ENCODE results near the gene MDFI.

Gene MDFI

DNA sequence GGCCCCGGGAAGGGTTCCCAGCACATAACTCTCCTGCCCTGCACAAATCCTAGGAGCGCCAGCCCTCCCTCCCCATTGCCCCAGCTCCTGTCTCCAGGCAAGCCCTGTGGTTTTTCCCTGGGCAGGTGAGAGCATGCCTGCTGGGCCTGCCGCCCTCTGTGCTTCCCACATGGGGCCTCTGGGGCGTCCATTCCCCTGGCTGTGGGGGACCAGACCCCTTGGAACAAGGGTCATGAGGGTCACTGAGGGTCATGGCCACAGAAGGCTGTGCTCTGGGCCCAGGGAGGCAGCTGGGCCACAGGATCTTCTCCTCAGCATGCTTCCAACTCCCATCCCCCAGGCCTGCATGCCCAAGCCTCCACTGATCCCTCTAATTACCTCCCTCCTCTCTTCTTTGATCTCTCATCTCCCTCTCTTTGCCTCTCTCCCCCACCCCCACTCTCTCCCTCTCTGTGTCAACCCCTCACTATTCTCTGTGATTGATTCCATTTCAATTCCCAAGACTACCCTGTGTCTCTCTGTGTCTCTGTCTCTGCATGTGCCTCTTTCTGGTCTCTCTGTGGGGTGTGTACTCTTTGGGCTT lies 6.1 kb downstream of the MDFI start:
- no peaks in the 10 kb centered on the region for H3K27me3 ChIP-seq (ENCODE audit: insufficient read depth, insufficient read length)

DNA sequence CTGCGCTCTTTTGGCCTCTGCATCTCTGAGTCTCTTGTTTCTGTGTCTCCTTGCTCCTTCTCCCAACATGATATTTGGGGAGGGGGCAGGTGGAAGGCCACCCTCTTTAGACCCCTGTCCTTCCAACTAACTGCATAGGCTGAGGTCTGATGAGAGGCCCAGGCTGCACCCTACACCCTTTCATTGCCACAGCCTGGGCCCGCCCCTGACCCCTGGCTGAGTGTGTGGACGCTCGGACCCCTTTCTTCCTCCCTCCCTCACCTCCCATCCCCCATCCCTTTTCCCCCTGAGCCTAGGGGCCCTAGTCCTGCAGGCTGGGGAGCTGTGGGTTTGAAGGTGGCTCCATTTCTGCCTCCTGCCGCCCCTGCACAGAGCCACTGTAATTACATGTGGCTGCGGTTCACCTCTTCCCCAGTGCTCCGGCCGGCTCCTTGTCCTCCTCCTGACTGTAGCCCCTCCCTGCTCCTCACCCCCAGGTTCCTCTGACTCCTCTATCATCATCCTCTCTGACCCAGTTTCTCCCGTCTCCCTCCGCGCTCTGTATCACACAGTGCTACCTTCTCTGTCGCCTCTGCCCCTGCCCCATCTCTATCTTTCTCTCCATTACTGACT lies 6.8 kb downstream of the MDFI start:
- Histone ChIP-seq H3K9ac (ENCODE audit: insufficient read length, low read depth) (peak overlapping the region; percentile 36), H3K4me1 (ENCODE audit: insufficient read depth, insufficient read length) (peaks cover 28% of the 10 kb centered on the region), H3K36me3 (ENCODE audit: insufficient read depth, insufficient read length, low read length) (peaks cover 62% of the 10 kb centered on the region), H3K9me3 (ENCODE audit: insufficient read depth, low read length) (no peaks in the 10 kb centered on the region), H3K27me3 (ENCODE audit: insufficient read depth, insufficient read length) (no peaks in the 10 kb centered on the region), H3K4me3 (ENCODE audit: insufficient read length, low read depth) (no peak overlapping the region)
- DNase-seq (ENCODE audit: low read depth, low spot score), result no peak
- no peak for TF ChIP-seq ZNF274 (IDR thresholded peaks at IDR 0.05; ENCODE audit: low read depth, low read length)
- no peak for TF ChIP-seq SUZ12 (IDR thresholded peaks at IDR 0.05; ENCODE audit: extremely low read depth, insufficient read depth, insufficient read length)
- no peak for TF ChIP-seq YY1 (IDR thresholded peaks at IDR 0.05; ENCODE audit: insufficient read depth, insufficient read length)

More for the DNA sequence above, 6.1 kb downstream of the MDFI start:
- Histone ChIP-seq H3K36me3 (ENCODE audit: insufficient read depth, insufficient read length, low read length) (peaks cover 55% of the 10 kb centered on the region), H3K4me3 (ENCODE audit: insufficient read length, low read depth) (no peak overlapping the region), H3K9me3 (ENCODE audit: insufficient read depth, low read length) (no peaks in the 10 kb centered on the region), H3K4me1 (ENCODE audit: insufficient read depth, insufficient read length) (peaks cover 30% of the 10 kb centered on the region), H3K9ac (ENCODE audit: insufficient read length, low read depth) (peak overlapping the region; percentile 17)
- no peak for TF ChIP-seq SUZ12 (IDR thresholded peaks at IDR 0.05; ENCODE audit: extremely low read depth, insufficient read depth, insufficient read length)
- no peak for TF ChIP-seq YY1 (IDR thresholded peaks at IDR 0.05; ENCODE audit: insufficient read depth, insufficient read length)
- DNase-seq (ENCODE audit: low read depth, low spot score), result no peak

DNA sequence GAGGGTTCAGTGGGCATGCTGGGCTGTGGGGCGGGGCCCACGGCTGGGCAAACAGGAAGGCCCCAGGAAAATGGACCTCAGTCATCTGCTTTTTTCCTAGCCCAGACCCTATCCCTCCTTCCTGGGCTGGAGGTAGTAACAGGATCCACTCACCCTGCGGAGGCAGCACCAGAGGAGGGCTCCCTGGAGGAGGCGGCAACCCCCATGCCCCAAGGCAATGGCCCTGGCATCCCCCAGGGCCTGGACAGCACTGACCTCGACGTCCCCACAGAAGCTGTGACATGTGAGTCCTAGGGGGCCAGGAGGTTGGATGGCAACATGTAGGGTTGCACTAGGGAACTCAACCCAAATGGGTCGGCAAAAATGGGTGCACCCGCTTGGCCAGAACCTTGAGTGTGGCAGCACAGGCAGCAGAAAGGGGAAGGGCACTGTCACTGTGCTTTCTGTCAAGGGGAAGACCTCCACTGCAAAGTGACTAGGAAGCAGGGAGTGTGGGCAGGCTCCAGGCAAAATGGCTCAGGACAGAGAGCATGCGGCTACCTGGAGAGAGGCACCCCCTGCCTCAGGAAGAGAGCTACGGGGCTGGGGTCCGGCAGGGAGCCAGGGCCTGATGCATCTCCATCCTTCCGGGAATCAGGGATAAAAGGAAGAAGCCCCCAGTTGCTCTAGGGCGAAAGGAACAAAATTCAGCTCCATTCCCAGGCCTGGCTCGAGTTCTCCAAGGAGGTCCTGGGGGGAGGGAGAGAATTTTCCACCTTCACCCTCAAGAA lies 7.9 kb downstream of the MDFI start:
- peaks cover 62% of the 10 kb centered on the region for H3K36me3 ChIP-seq (ENCODE audit: insufficient read depth, insufficient read length, low read length)
- peaks cover 28% of the 10 kb centered on the region for H3K4me1 ChIP-seq (ENCODE audit: insufficient read depth, insufficient read length)
- H3K27me3 ChIP-seq (ENCODE audit: insufficient read depth, insufficient read length), result no peaks in the 10 kb centered on the region
- DNase-seq (ENCODE audit: low read depth, low spot score), result no peak
- H3K4me3 ChIP-seq (ENCODE audit: insufficient read length, low read depth), result no peak overlapping the region
- H3K9ac ChIP-seq (ENCODE audit: insufficient read length, low read depth), result no peak overlapping the region
- TF ChIP-seq SUZ12 (IDR thresholded peaks at IDR 0.05; ENCODE audit: extremely low read depth, insufficient read depth, insufficient read length) (no peak), ZNF274 (IDR thresholded peaks at IDR 0.05; ENCODE audit: low read depth, low read length) (no peak), YY1 (IDR thresholded peaks at IDR 0.05; ENCODE audit: insufficient read depth, insufficient read length) (no peak)
- no peaks in the 10 kb centered on the region for H3K9me3 ChIP-seq (ENCODE audit: insufficient read depth, low read length)

DNA sequence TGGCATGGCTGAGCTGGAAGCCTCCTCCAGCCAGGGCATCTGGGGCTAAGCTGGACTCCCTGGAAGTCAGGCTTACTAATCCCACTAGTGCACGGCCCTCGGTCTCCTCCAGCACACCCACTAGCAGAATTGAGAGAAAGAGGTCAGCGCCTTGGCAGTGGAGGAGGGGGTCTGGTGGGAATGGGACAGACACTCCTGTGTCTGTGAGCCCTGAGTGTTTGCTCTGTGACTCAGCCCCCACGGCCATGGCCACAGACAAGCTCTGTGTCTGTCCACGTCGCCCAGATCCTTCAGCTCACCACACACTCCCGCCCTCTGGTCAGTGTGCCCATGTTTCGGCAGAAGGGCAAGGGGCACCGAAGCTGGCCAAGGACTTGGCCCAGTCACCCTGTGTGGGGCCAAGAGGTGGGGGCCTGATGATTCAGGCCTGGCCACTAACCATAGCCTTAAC lies 8.8 kb downstream of the MDFI start:
- Histone ChIP-seq H3K9ac (ENCODE audit: insufficient read length, low read depth) (peak overlapping the region; percentile 64), H3K27me3 (ENCODE audit: insufficient read depth, insufficient read length) (no peaks in the 10 kb centered on the region), H3K9me3 (ENCODE audit: insufficient read depth, low read length) (no peaks in the 10 kb centered on the region), H3K4me3 (ENCODE audit: insufficient read length, low read depth) (no peak overlapping the region), H3K36me3 (ENCODE audit: insufficient read depth, insufficient read length, low read length) (peaks cover 61% of the 10 kb centered on the region), H3K4me1 (ENCODE audit: insufficient read depth, insufficient read length) (peaks cover 27% of the 10 kb centered on the region)
- TF ChIP-seq ZNF274 (IDR thresholded peaks at IDR 0.05; ENCODE audit: low read depth, low read length) (no peak), YY1 (IDR thresholded peaks at IDR 0.05; ENCODE audit: insufficient read depth, insufficient read length) (no peak), SUZ12 (IDR thresholded peaks at IDR 0.05; ENCODE audit: extremely low read depth, insufficient read depth, insufficient read length) (no peak)
- DNase-seq (ENCODE audit: low read depth, low spot score), result no peak

DNA sequence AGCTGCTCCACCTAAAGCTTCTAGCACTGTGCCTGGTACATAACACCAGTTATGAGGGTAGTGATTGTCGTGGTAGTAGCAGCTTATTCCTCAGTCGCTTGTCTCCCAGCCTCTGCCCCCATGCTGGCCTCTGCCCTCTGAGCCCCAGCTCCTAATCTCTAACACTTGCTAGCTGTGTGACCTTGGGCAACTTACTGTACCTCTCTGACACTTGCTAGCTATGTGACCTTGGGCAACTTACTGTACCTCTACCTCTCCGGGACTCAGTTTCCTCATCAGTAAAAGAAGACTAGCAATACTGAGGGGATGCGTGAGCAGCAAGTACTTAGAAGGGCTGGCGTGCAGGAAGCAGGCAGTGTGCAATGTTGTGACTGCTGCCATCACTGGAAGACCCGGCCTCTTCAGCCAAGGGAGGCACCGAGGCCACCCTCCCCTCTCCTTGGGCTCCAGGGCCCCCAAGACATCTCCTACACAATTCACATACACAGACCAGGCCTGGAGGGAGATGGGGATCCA lies 9.9 kb downstream of the MDFI start:
- Histone ChIP-seq H3K9ac (ENCODE audit: insufficient read length, low read depth) (no peak overlapping the region), H3K27me3 (ENCODE audit: insufficient read depth, insufficient read length) (no peaks in the 10 kb centered on the region), H3K36me3 (ENCODE audit: insufficient read depth, insufficient read length, low read length) (peaks cover 57% of the 10 kb centered on the region), H3K4me1 (ENCODE audit: insufficient read depth, insufficient read length) (peaks cover 24% of the 10 kb centered on the region), H3K9me3 (ENCODE audit: insufficient read depth, low read length) (no peaks in the 10 kb centered on the region), H3K4me3 (ENCODE audit: insufficient read length, low read depth) (no peak overlapping the region)
- no peak for DNase-seq (ENCODE audit: low read depth, low spot score)
- TF ChIP-seq ZNF274 (IDR thresholded peaks at IDR 0.05; ENCODE audit: low read depth, low read length) (no peak), YY1 (IDR thresholded peaks at IDR 0.05; ENCODE audit: insufficient read depth, insufficient read length) (no peak), SUZ12 (IDR thresholded peaks at IDR 0.05; ENCODE audit: extremely low read depth, insufficient read depth, insufficient read length) (no peak)

DNA sequence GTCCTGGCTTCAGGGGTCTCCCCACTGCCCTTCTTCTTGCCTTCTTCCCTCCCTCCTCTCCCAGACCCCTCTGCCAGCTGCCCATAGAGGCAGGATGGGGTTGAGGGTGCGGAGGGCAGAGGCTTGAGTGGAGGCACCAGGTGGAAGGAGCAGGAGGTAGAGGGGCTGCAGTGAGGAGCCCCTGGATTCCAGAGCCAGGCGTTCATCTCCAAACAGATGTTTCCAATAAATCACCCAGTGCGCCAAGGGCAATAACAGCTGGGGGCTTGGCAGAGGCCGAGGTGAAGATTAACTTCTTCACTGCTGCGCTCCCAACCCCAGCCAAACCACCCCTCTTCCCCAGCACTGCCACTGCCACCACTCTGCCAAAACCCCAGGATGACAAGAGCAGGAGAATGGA lies 10.7 kb downstream of the MDFI start:
- Histone ChIP-seq H3K9ac (ENCODE audit: insufficient read length, low read depth) (no peak overlapping the region), H3K4me1 (ENCODE audit: insufficient read depth, insufficient read length) (peaks cover 24% of the 10 kb centered on the region), H3K4me3 (ENCODE audit: insufficient read length, low read depth) (no peak overlapping the region), H3K36me3 (ENCODE audit: insufficient read depth, insufficient read length, low read length) (peaks cover 61% of the 10 kb centered on the region), H3K27me3 (ENCODE audit: insufficient read depth, insufficient read length) (no peaks in the 10 kb centered on the region), H3K9me3 (ENCODE audit: insufficient read depth, low read length) (no peaks in the 10 kb centered on the region)
- no peak for DNase-seq (ENCODE audit: low read depth, low spot score)
- no peak for TF ChIP-seq ZNF274 (IDR thresholded peaks at IDR 0.05; ENCODE audit: low read depth, low read length)
- no peak for TF ChIP-seq YY1 (IDR thresholded peaks at IDR 0.05; ENCODE audit: insufficient read depth, insufficient read length)
- no peak for TF ChIP-seq SUZ12 (IDR thresholded peaks at IDR 0.05; ENCODE audit: extremely low read depth, insufficient read depth, insufficient read length)

DNA sequence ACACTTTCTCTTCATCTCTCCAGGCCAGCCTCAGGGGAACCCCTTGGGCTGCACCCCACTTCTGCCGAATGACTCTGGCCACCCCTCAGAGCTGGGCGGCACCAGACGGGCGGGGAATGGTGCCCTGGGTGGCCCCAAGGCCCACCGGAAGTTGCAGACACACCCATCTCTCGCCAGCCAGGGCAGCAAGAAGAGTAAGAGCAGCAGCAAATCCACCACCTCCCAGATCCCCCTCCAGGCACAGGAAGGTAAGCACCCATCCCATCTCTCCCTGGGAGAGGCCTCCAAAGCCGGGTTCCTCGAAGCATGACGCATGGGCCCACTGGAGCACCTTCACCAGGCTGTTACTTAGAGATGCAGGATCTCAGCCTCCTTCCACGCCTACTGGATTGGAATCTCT lies 11.3 kb downstream of the MDFI start:
- Histone ChIP-seq H3K27me3 (ENCODE audit: insufficient read depth, insufficient read length) (no peaks in the 10 kb centered on the region), H3K36me3 (ENCODE audit: insufficient read depth, insufficient read length, low read length) (peaks cover 61% of the 10 kb centered on the region), H3K4me1 (ENCODE audit: insufficient read depth, insufficient read length) (peaks cover 24% of the 10 kb centered on the region), H3K9me3 (ENCODE audit: insufficient read depth, low read length) (no peaks in the 10 kb centered on the region), H3K4me3 (ENCODE audit: insufficient read length, low read depth) (no peak overlapping the region), H3K9ac (ENCODE audit: insufficient read length, low read depth) (no peak overlapping the region)
- no peak for DNase-seq (ENCODE audit: low read depth, low spot score)
- TF ChIP-seq ZNF274 (IDR thresholded peaks at IDR 0.05; ENCODE audit: low read depth, low read length), result no peak

Data from NT2/D1 (cell line).